Measurements from ENCODE around the gene EPB41L4A.

Gene EPB41L4A

GRCh38 chr5:112146323-112147226 lies 272.5 kb downstream of the EPB41L4A start:
- H3K9me2 ChIP-seq (replicated peaks; ENCODE audit: low read depth, low read length) = no peaks in the 10 kb centered on the region
- H3K9ac ChIP-seq (ENCODE audit: low read depth, low read length, poor library complexity, severe bottlenecking) = no peak overlapping the region
- no peaks in the 10 kb centered on the region for H3K9me3 ChIP-seq (ENCODE audit: insufficient read depth, low read depth, low read length)
- no peaks in the 10 kb centered on the region for H4K20me1 ChIP-seq (ENCODE audit: insufficient read depth, low read length, poor library complexity, severe bottlenecking)
- H3K79me2 ChIP-seq (ENCODE audit: insufficient read depth, low read length) = no peaks in the 10 kb centered on the region
- no peak overlapping the region for H2AFZ ChIP-seq (ENCODE audit: low read length)
- no peak overlapping the region for H3K4me2 ChIP-seq (ENCODE audit: low read depth, low read length, poor library complexity, severe bottlenecking)
- TF ChIP-seq CTCF (conservative IDR thresholded peaks at IDR 0.05; ENCODE audit: low read length) = peak; percentile 64
- no peak for TF ChIP-seq EZH2phosphoT487 (IDR thresholded peaks at IDR 0.05; ENCODE audit: borderline replicate concordance)
- H3F3A ChIP-seq (ENCODE audit: low read depth) = no peaks in the 10 kb centered on the region
- no peak overlapping the region for H3K4me3 ChIP-seq (ENCODE audit: low read length, poor library complexity, severe bottlenecking)
- H3K27me3 ChIP-seq (ENCODE audit: insufficient read depth, low read length, poor library complexity, severe bottlenecking) = no peaks in the 10 kb centered on the region
- H3K36me3 ChIP-seq (ENCODE audit: insufficient read depth, low read length) = no peaks in the 10 kb centered on the region
- H3K4me1 ChIP-seq (ENCODE audit: insufficient read depth, low read length, poor library complexity, severe bottlenecking) = no peaks in the 10 kb centered on the region

- H2AFZ ChIP-seq (ENCODE audit: low read length) = no peak overlapping the region
- no peak overlapping the region for H3K4me3 ChIP-seq (ENCODE audit: low read length, poor library complexity, severe bottlenecking)
- no peaks in the 10 kb centered on the region for H3K27me3 ChIP-seq (ENCODE audit: insufficient read depth, low read length, poor library complexity, severe bottlenecking)
- no peaks in the 10 kb centered on the region for H3F3A ChIP-seq (ENCODE audit: low read depth)
- no peaks in the 10 kb centered on the region for H3K9me3 ChIP-seq (ENCODE audit: insufficient read depth, low read depth, low read length)
- no peaks in the 10 kb centered on the region for H3K4me1 ChIP-seq (ENCODE audit: insufficient read depth, low read length, poor library complexity, severe bottlenecking)
- H3K36me3 ChIP-seq (ENCODE audit: insufficient read depth, low read length) = no peaks in the 10 kb centered on the region
- TF ChIP-seq EZH2phosphoT487 (IDR thresholded peaks at IDR 0.05; ENCODE audit: borderline replicate concordance) (no peak), CTCF (conservative IDR thresholded peaks at IDR 0.05; ENCODE audit: low read length) (no peak)
- no peaks in the 10 kb centered on the region for H3K9me2 ChIP-seq (replicated peaks; ENCODE audit: low read depth, low read length)
- no peaks in the 10 kb centered on the region for H4K20me1 ChIP-seq (ENCODE audit: insufficient read depth, low read length, poor library complexity, severe bottlenecking)
- no peak overlapping the region for H3K4me2 ChIP-seq (ENCODE audit: low read depth, low read length, poor library complexity, severe bottlenecking)
- H3K9ac ChIP-seq (ENCODE audit: low read depth, low read length, poor library complexity, severe bottlenecking) = no peak overlapping the region
- H3K79me2 ChIP-seq (ENCODE audit: insufficient read depth, low read length) = no peaks in the 10 kb centered on the region
Observed at GRCh38 chr5:112143690-112144089, 275.4 kb downstream of the EPB41L4A start.

GRCh38 chr5:112142769-112143270 lies 276.3 kb downstream of the EPB41L4A start:
- no peaks in the 10 kb centered on the region for H3K4me1 ChIP-seq (ENCODE audit: insufficient read depth, low read length, poor library complexity, severe bottlenecking)
- no peak for TF ChIP-seq EZH2phosphoT487 (IDR thresholded peaks at IDR 0.05; ENCODE audit: borderline replicate concordance)
- no peak for TF ChIP-seq CTCF (conservative IDR thresholded peaks at IDR 0.05; ENCODE audit: low read length)
- no peaks in the 10 kb centered on the region for H3K27me3 ChIP-seq (ENCODE audit: insufficient read depth, low read length, poor library complexity, severe bottlenecking)
- H4K20me1 ChIP-seq (ENCODE audit: insufficient read depth, low read length, poor library complexity, severe bottlenecking) = no peaks in the 10 kb centered on the region
- no peaks in the 10 kb centered on the region for H3K79me2 ChIP-seq (ENCODE audit: insufficient read depth, low read length)
- no peaks in the 10 kb centered on the region for H3K36me3 ChIP-seq (ENCODE audit: insufficient read depth, low read length)
- H3K4me3 ChIP-seq (ENCODE audit: low read length, poor library complexity, severe bottlenecking) = no peak overlapping the region
- no peak overlapping the region for H3K9ac ChIP-seq (ENCODE audit: low read depth, low read length, poor library complexity, severe bottlenecking)
- no peak overlapping the region for H3K4me2 ChIP-seq (ENCODE audit: low read depth, low read length, poor library complexity, severe bottlenecking)
- no peaks in the 10 kb centered on the region for H3K9me2 ChIP-seq (replicated peaks; ENCODE audit: low read depth, low read length)
- no peaks in the 10 kb centered on the region for H3F3A ChIP-seq (ENCODE audit: low read depth)
- no peak overlapping the region for H2AFZ ChIP-seq (ENCODE audit: low read length)
- H3K9me3 ChIP-seq (ENCODE audit: insufficient read depth, low read depth, low read length) = no peaks in the 10 kb centered on the region
